H1 (cell line): Measurements from ENCODE around the gene VPS35L. TPM values are rescaled to one million over a fixed set of nuclear protein-coding genes. Genes with fewer than 3 reads are reported as not detected.

Experiments used
- CTCF ChIA-PET: fragments of 300-600 bp; sonication (Branson Sonifier 250); formaldehyde crosslinking; loops from one replicate; lab custom pipeline; 2021; ENCODE audit not compliant: partially characterized antibody; lab: Charles Lee
- POLR2A ChIA-PET: fragments of 300-600 bp; sonication (Branson Sonifier 250); formaldehyde crosslinking; loops from one replicate; lab custom pipeline; 2021; ENCODE audit warnings: inconsistent platforms; ENCODE audit not compliant: partially characterized antibody; lab: Charles Lee
- DNase-seq, 2 experiments: peaks; one replicate each; pipeline versions ENCODE4 v3.0.0 to v3.0.0-alpha.2; 2010 to 2022; ENCODE audit warnings: low spot score in 2 of 2, low read depth in 1 of 2, mixed read lengths in 1 of 2
- FAIRE-seq: peaks from 2 replicates; lab custom pipeline; 2011; peaks lifted over from hg19 to GRCh38; lab: Jason Lieb, UNC
- H2AFZ ChIP-seq: 2 replicates; pipeline ENCODE4 v1.8.1; 2012; ENCODE audit warnings: low read length, inconsistent platforms
- H2AK5ac ChIP-seq: 2 replicates; pipeline ENCODE4 v1.6.1; 2013; ENCODE audit warnings: low read depth, low read length
- H2BK120ac ChIP-seq: replicated peaks from 2 replicates; pipeline ENCODE3; 2013; ENCODE audit warnings: low read depth, low read length, inconsistent platforms
- H2BK12ac ChIP-seq: 2 replicates; pipeline ENCODE4 v1.6.1; 2013; ENCODE audit warnings: low read depth, low read length
- H2BK15ac ChIP-seq: 2 replicates; pipeline ENCODE4 v1.6.1; 2013; ENCODE audit warnings: low read length
- H2BK20ac ChIP-seq: 2 replicates; pipeline ENCODE4 v1.6.1; 2013; ENCODE audit warnings: low read length
- H2BK5ac ChIP-seq: 2 replicates; pipeline ENCODE4 v1.6.1; 2013; ENCODE audit warnings: low read depth, low read length
- H3K14ac ChIP-seq: 2 replicates; pipeline ENCODE4 v1.6.1; 2013; ENCODE audit warnings: inconsistent platforms; ENCODE audit not compliant: insufficient read length
- H3K18ac ChIP-seq: 2 replicates; pipeline ENCODE4 v1.6.1; 2013; ENCODE audit warnings: low read length; ENCODE audit errors: extremely low read depth
- H3K23ac ChIP-seq: 2 replicates; pipeline ENCODE4 v1.6.1; 2013; ENCODE audit warnings: inconsistent platforms; ENCODE audit not compliant: insufficient read length
- H3K23me2 ChIP-seq: 2 replicates; pipeline ENCODE4 v1.6.1; 2013; ENCODE audit warnings: low read depth, low read length
- H3K27ac ChIP-seq: 2 replicates; pipeline ENCODE4 v1.6.1; 2011; ENCODE audit warnings: low read depth, low read length, inconsistent platforms
- H3K27me3 ChIP-seq, 4 experiments: replicated peaks in 1 of 4; 1 replicate in 1 of 4; 2 replicates in 3 of 4; pipeline versions ENCODE4 v1.6.1 to v1.8.1; 2011 to 2013; ENCODE audit warnings: low read length in 3 of 4, mild to moderate bottlenecking in 3 of 4, inconsistent platforms in 2 of 4, mixed read lengths in 2 of 4, moderate library complexity in 1 of 4; ENCODE audit not compliant: control insufficient read depth in 3 of 4, insufficient read depth in 3 of 4; ENCODE audit errors: extremely low read depth in 1 of 4
- H3K36me3 ChIP-seq, 4 experiments: 2 replicates each; pipeline versions ENCODE4 v1.6.1 to v1.8.1; 2011 to 2013; ENCODE audit warnings: mild to moderate bottlenecking in 4 of 4, low read length in 3 of 4, moderate library complexity in 2 of 4, control low read depth in 1 of 4, inconsistent platforms in 1 of 4; ENCODE audit not compliant: insufficient read depth in 4 of 4, control insufficient read depth in 2 of 4
- H3K4ac ChIP-seq: replicated peaks from 2 replicates; pipeline ENCODE3; 2013; ENCODE audit warnings: low read length, low read depth, mixed read lengths, inconsistent platforms; ENCODE audit not compliant: insufficient read length
- H3K4me1 ChIP-seq, 4 experiments: replicated peaks in 1 of 4; 1 replicate in 1 of 4; 2 replicates in 3 of 4; pipeline versions ENCODE4 v1.6.1 to v1.8.1; 2011 to 2013; ENCODE audit warnings: low read length in 3 of 4, inconsistent platforms in 2 of 4, mixed read lengths in 1 of 4; ENCODE audit not compliant: insufficient read depth in 4 of 4, control insufficient read depth in 3 of 4
- H3K4me2 ChIP-seq, 2 experiments: 2 replicates each; pipeline versions ENCODE4 v1.6.1 to v1.8.1; 2011 to 2013; ENCODE audit warnings: low read depth in 2 of 2, low read length in 2 of 2, control low read depth in 1 of 2, inconsistent platforms in 1 of 2, mild to moderate bottlenecking in 1 of 2; ENCODE audit not compliant: insufficient read depth in 1 of 2
- H3K4me3 ChIP-seq, 4 experiments: fragments of 200-600, 300-600 bp in 1 of 4; sonication (generic), shearing (Covaris generic), sonication (Bioruptor Twin) in 1 of 4; 2 replicates each; pipeline versions ENCODE4 v1.5.1 to v1.8.1; 2011 to 2016; ENCODE audit warnings: low read length in 4 of 4, low read depth in 3 of 4, control low read depth in 2 of 4, inconsistent platforms in 2 of 4, mild to moderate bottlenecking in 2 of 4, mixed read lengths in 1 of 4, moderate library complexity in 1 of 4; ENCODE audit not compliant: insufficient read depth in 2 of 4; ENCODE audit errors: extremely low read depth in 1 of 4
- H3K56ac ChIP-seq: replicated peaks from 2 replicates; pipeline ENCODE3; 2013; ENCODE audit warnings: low read depth, mild to moderate bottlenecking, mixed read lengths, low read length, inconsistent platforms; ENCODE audit not compliant: insufficient read length
- H3K79me1 ChIP-seq: 2 replicates; pipeline ENCODE4 v1.6.1; 2013; ENCODE audit warnings: low read depth, low read length, control low read depth
- H3K79me2 ChIP-seq, 2 experiments: 2 replicates each; pipeline versions ENCODE4 v1.6.1 to v1.8.1; 2012 to 2013; ENCODE audit warnings: low read length in 2 of 2, mild to moderate bottlenecking in 2 of 2, inconsistent platforms in 1 of 2; ENCODE audit not compliant: insufficient read depth in 2 of 2, control insufficient read depth in 1 of 2
- H3K9ac ChIP-seq, 4 experiments: replicated peaks in 1 of 4; 1 replicate in 1 of 4; 2 replicates in 3 of 4; pipeline versions ENCODE4 v1.6.1 to v1.8.1; 2011 to 2013; ENCODE audit warnings: low read depth in 3 of 4, low read length in 3 of 4, control low read depth in 2 of 4, mild to moderate bottlenecking in 2 of 4, moderate library complexity in 2 of 4, inconsistent platforms in 1 of 4; ENCODE audit errors: extremely low read depth in 1 of 4
- H3K9me3 ChIP-seq, 2 experiments: 2 replicates each; pipeline versions ENCODE4 v1.6.1 to v1.8.1; 2012 to 2013; ENCODE audit warnings: mild to moderate bottlenecking in 2 of 2, moderate library complexity in 2 of 2, control low read depth in 1 of 2, inconsistent platforms in 1 of 2, low read depth in 1 of 2, low read length in 1 of 2, mixed read lengths in 1 of 2; ENCODE audit not compliant: insufficient read depth in 2 of 2
- H4K20me1 ChIP-seq, 2 experiments: replicated peaks in 1 of 2; 2 replicates each; pipeline versions ENCODE3 to v1.8.1; 2011 to 2013; ENCODE audit warnings: inconsistent platforms in 2 of 2, low read length in 2 of 2, mild to moderate bottlenecking in 1 of 2; ENCODE audit not compliant: insufficient read depth in 2 of 2, control insufficient read depth in 1 of 2
- H4K5ac ChIP-seq: 2 replicates; pipeline ENCODE4 v1.6.1; 2013; ENCODE audit warnings: low read length, low read depth, mixed read lengths, inconsistent platforms; ENCODE audit not compliant: insufficient read length
- H4K8ac ChIP-seq: 2 replicates; pipeline ENCODE4 v1.8.0; 2013; ENCODE audit warnings: mild to moderate bottlenecking, moderate library complexity, low read length, inconsistent platforms; ENCODE audit not compliant: insufficient read depth; ENCODE audit errors: extremely low read depth
- H4K91ac ChIP-seq: replicated peaks from 2 replicates; pipeline ENCODE3; 2013; ENCODE audit warnings: low read length, mixed read lengths, inconsistent platforms; ENCODE audit not compliant: insufficient read length
- BRCA1 ChIP-seq: IDR thresholded peaks from 2 replicates; pipeline ENCODE4 v1.6.1; 2012; ENCODE audit warnings: low read depth, low read length, improper control_type of control experiment
- CHD2 ChIP-seq: IDR thresholded peaks from 2 replicates; pipeline ENCODE4 v1.6.1; 2012; ENCODE audit warnings: low read length, improper control_type of control experiment
- CREB1 ChIP-seq: IDR thresholded peaks from 2 replicates; pipeline ENCODE4 v1.6.1; 2012; ENCODE audit warnings: inconsistent platforms
- CTBP2 ChIP-seq: IDR thresholded peaks from 2 replicates; pipeline ENCODE4 v1.7.0; 2011; ENCODE audit warnings: borderline replicate concordance, mild to moderate bottlenecking, moderate library complexity, mixed read lengths, low read length; ENCODE audit not compliant: insufficient read depth, insufficient read length
- GABPA ChIP-seq: IDR thresholded peaks from 2 replicates; pipeline ENCODE4 v1.6.1; 2011; ENCODE audit warnings: mild to moderate bottlenecking, low read length, moderate library complexity, borderline replicate concordance; ENCODE audit not compliant: insufficient read depth
- KDM5A ChIP-seq: fragments of 200-600 bp; IDR thresholded peaks from 2 replicates; pipeline ENCODE4 v1.7.1; 2012; ENCODE audit warnings: mild to moderate bottlenecking, low read length, inconsistent platforms, mixed read lengths
- POU5F1 ChIP-seq: IDR thresholded peaks from 2 replicates; pipeline ENCODE4 v1.6.1; 2011; ENCODE audit warnings: low read depth, mild to moderate bottlenecking, low read length, moderate library complexity
- RAD21 ChIP-seq, 2 experiments: IDR thresholded peaks in 1 of 2; conservative IDR thresholded peaks in 1 of 2; 2 replicates each; pipeline ENCODE4 v1.6.1; 2011; ENCODE audit warnings: low read depth in 2 of 2, low read length in 2 of 2, improper control_type of control experiment in 1 of 2, inconsistent platforms in 1 of 2, mild to moderate bottlenecking in 1 of 2, moderate library complexity in 1 of 2
- RFX5 ChIP-seq: IDR thresholded peaks from 2 replicates; pipeline ENCODE4 v1.6.1; 2011; ENCODE audit warnings: low read depth, low read length, improper control_type of control experiment, borderline replicate concordance
- SUZ12 ChIP-seq: fragments of 200-600 bp; sonication (generic); IDR thresholded peaks from 2 replicates; pipeline ENCODE4 v1.6.1; 2012; ENCODE audit warnings: mild to moderate bottlenecking, inconsistent platforms, low read length, moderate library complexity, mixed read lengths
- WGBS, 2 experiments: shearing (Covaris generic) in 1 of 2; methylation state at CpG; one replicate each; pipeline versions ENCODE4 v1.1.6 to v1.1.7; 2013 to 2015; ENCODE audit warnings: low lambda C conversion rate in 2 of 2, mixed read lengths in 2 of 2, inconsistent platforms in 1 of 2, low coverage in 1 of 2, missing lambda C conversion rate in 1 of 2; ENCODE audit not compliant: insufficient replicate concordance in 2 of 2, insufficient coverage in 1 of 2, insufficient read length in 1 of 2; ENCODE audit errors: extremely low coverage in 1 of 2, missing lambda C conversion rate in 1 of 2; 5-methylcytosine and 5-hydroxymethylcytosine counted together
- polyA plus RNA-seq, 7 experiments: library from polyadenylated mRNA; depleted of rRNA in 3 of 7; stranded (reverse) in 5 of 7; unstranded in 2 of 7; fragments of >200 nt in 5 of 7; fragments of 200-250 nt in 2 of 7; gene quantifications; 1 replicate in 5 of 7; 2 replicates in 1 of 7; 4 replicates in 1 of 7; pipeline versions ENCODE4 v1.2.1 to v1.2.3, GENCODE V29; 2011 to 2013; ENCODE audit warnings: missing spikeins in 2 of 7, mixed read lengths in 2 of 7
- total RNA-seq: library from RNA; stranded (reverse); fragmentation: NEBNext Ultra II Directional; extraction: Animal tissue kit (Norgen Biotek cat#: 25700); gene quantifications from 2 replicates; pipeline ENCODE4 v1.2.1, GENCODE V29; 2021
- TF ChIP-seq, protein P1 (sequence below), 3 experiments: IDR thresholded peaks; 1 replicate in 2 of 3; 2 replicates in 1 of 3; pipeline versions ENCODE4 v1.5.1 to v1.6.1; 2011; ENCODE audit warnings: low read length in 3 of 3, mild to moderate bottlenecking in 3 of 3, inconsistent platforms in 2 of 3, low read depth in 1 of 3, moderate library complexity in 1 of 3; ENCODE audit not compliant: insufficient read depth in 1 of 3; ENCODE audit errors: control extremely low read depth in 1 of 3

VPS35L gene
- total and polyA plus RNA-seq, 2 of the 8 experiments (the other 6 are each of a cell fraction or from before 2014, with no cell fraction given), result 31.5 to 57.1 TPM

DNA sequence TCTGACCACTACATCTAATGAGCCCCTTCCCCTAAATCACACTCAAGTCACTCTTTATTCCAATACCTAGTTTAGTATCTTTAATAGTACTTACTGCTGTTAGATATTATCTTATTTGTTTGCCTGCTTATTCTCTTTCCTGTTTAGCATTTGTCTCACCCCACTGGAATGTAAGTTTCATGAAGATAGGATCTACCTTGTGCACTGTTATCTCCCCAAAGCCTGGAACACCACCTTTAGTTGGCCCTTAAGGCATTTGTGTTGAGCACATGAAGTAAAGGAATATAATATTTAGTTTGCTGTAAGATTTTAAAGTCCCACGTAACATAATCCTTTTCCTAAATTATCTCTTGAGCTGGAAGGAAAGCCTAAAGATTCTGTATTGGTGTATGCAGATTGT lies 50.2 kb downstream of the VPS35L start:
- H3K18ac ChIP-seq, result no peak overlapping the region
- no peak overlapping the region for H2BK12ac ChIP-seq
- 85% methylated on average over 1 of the region's 1 CpG; no CpG with 5 or more reads in 1 of the 2 experiments for WGBS, 2 experiments
- peaks cover 0 to 16% (median 0%) of the 10 kb centered on the region in 4 experiments; a peak in 4 of 8 replicates for H3K36me3 ChIP-seq
- ChIA-PET CTCF (interaction anchor here (1.7 to 3.3 kb wide), 3 partner anchors 8 to 280 kb away, joined by 5 to 9 read pairs (median 9); no protein-coding TSS in a partner anchor), POLR2A (no interaction called here)
- H4K8ac ChIP-seq, result no peak overlapping the region
- H3K4me3 ChIP-seq, result no peak overlapping the region
- no peaks in the 10 kb centered on the region for H4K20me1 ChIP-seq
- FAIRE-seq, result no peak
- H3K4ac ChIP-seq, result no peak overlapping the region
- no peak overlapping the region for H3K9ac ChIP-seq
- H2AFZ ChIP-seq, result no peak overlapping the region
- H4K5ac ChIP-seq, result no peak overlapping the region
- no peak overlapping the region for H2BK15ac ChIP-seq
- no peak for DNase-seq
- H3K27me3 ChIP-seq, result no peaks in the 10 kb centered on the region
- H3K79me2 ChIP-seq, result no peaks in the 10 kb centered on the region
- no peak overlapping the region for H3K4me2 ChIP-seq
- H3K14ac ChIP-seq, result no peak overlapping the region
- H2BK20ac ChIP-seq, result no peak overlapping the region
- H3K27ac ChIP-seq, result no peak overlapping the region
- H3K79me1 ChIP-seq, result no peaks in the 10 kb centered on the region; the same call in 1 of the 2 replicates
- H3K56ac ChIP-seq, result no peak overlapping the region
- H4K91ac ChIP-seq, result no peak overlapping the region
- no peaks in the 10 kb centered on the region for H3K23me2 ChIP-seq
- no peak overlapping the region for H2BK5ac ChIP-seq
- no peak overlapping the region for H3K23ac ChIP-seq
- H2BK120ac ChIP-seq, result no peak overlapping the region
- no peak overlapping the region for H2AK5ac ChIP-seq
- H3K9me3 ChIP-seq, result no peaks in the 10 kb centered on the region
- no peaks in the 10 kb centered on the region; a peak in 1 of 7 replicates for H3K4me1 ChIP-seq
- no peak for TF ChIP-seq BRCA1
- no peak for TF ChIP-seq CHD2
- no peak for TF ChIP-seq SUZ12
- no peak for TF ChIP-seq RFX5
- no peak for TF ChIP-seq CREB1
- no peak for TF ChIP-seq GABPA
- TF ChIP-seq, protein P1, sequence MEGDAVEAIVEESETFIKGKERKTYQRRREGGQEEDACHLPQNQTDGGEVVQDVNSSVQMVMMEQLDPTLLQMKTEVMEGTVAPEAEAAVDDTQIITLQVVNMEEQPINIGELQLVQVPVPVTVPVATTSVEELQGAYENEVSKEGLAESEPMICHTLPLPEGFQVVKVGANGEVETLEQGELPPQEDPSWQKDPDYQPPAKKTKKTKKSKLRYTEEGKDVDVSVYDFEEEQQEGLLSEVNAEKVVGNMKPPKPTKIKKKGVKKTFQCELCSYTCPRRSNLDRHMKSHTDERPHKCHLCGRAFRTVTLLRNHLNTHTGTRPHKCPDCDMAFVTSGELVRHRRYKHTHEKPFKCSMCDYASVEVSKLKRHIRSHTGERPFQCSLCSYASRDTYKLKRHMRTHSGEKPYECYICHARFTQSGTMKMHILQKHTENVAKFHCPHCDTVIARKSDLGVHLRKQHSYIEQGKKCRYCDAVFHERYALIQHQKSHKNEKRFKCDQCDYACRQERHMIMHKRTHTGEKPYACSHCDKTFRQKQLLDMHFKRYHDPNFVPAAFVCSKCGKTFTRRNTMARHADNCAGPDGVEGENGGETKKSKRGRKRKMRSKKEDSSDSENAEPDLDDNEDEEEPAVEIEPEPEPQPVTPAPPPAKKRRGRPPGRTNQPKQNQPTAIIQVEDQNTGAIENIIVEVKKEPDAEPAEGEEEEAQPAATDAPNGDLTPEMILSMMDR (IDR thresholded peaks at IDR 0.05; ENCODE audit: control extremely low read depth in 1 of 3, insufficient read depth in 1 of 3, low read depth in 1 of 3, low read length in 3 of 3), result no peak
- no peak for TF ChIP-seq POU5F1
- no peak for TF ChIP-seq KDM5A
- TF ChIP-seq CTBP2, result no peak
- no peak for TF ChIP-seq RAD21 (IDR thresholded peaks at IDR 0.05 in 1 of 2, conservative IDR thresholded peaks at IDR 0.05 in 1 of 2; ENCODE audit: low read depth in 2 of 2, low read length in 2 of 2)
